GM19023 (cell line): ENCODE measurements around the gene TMEM100.

Source experiments
- ATAC-seq: cut with Tn5 transposase; IDR thresholded peaks from one replicate; pipeline ENCODE4 v1.9.1; 2021; ENCODE audit warnings: mild to moderate bottlenecking, moderate library complexity; ENCODE audit not compliant: unreplicated experiment

The TMEM100 gene

GRCh38 chr17:55722742-55723487 is at the start of gene TMEM100:
TMEM100 (minus strand) TSS chr17:55722864; CDS start chr17:55721070, 1,794 bp downstream.
- no peak for ATAC-seq

GRCh38 chr17:55772086-55772485 is 49.4 kb upstream of the TMEM100 start:
- ATAC-seq: no peak

GRCh38 chr17:55770196-55770870 is 47.7 kb upstream of the TMEM100 start:
- ATAC-seq: no peak

- no peak for ATAC-seq
Measured at GRCh38 chr17:55769625-55770000, 46.9 kb upstream of the TMEM100 start.

- no peak for ATAC-seq
Measured at GRCh38 chr17:55768936-55769624, 46.4 kb upstream of the TMEM100 start.

- no peak for ATAC-seq
Measured at GRCh38 chr17:55765472-55765871, 42.8 kb upstream of the TMEM100 start.

- ATAC-seq: no peak
Measured at GRCh38 chr17:55764610-55765009, 41.9 kb upstream of the TMEM100 start.

GRCh38 chr17:55763856-55764255 is 41.2 kb upstream of the TMEM100 start:
- no peak for ATAC-seq

- ATAC-seq: no peak
Measured at GRCh38 chr17:55762086-55762858, 39.6 kb upstream of the TMEM100 start.

- no peak for ATAC-seq
Measured at GRCh38 chr17:55760643-55761355, 38.1 kb upstream of the TMEM100 start.

- ATAC-seq: no peak
Measured at GRCh38 chr17:55758171-55758570, 35.5 kb upstream of the TMEM100 start.

- ATAC-seq: no peak
Measured at GRCh38 chr17:55757659-55758058, 35.0 kb upstream of the TMEM100 start.

- ATAC-seq: no peak
Measured at GRCh38 chr17:55756689-55757088, 34.0 kb upstream of the TMEM100 start.

- no peak for ATAC-seq
Measured at GRCh38 chr17:55751720-55752250, 29.1 kb upstream of the TMEM100 start.

- ATAC-seq: peak; percentile 99
Measured at GRCh38 chr17:55750750-55751657, 28.3 kb upstream of the TMEM100 start, which contains the start of gene PCTP. PCTP (plus strand) TSS chr17:55751051; CDS start chr17:55751104, 53 bp downstream.

- ATAC-seq: no peak
Measured at GRCh38 chr17:55749985-55750384, 27.3 kb upstream of the TMEM100 start.

GRCh38 chr17:55748841-55749240 is 26.2 kb upstream of the TMEM100 start:
- no peak for ATAC-seq

GRCh38 chr17:55747209-55747608 is 24.5 kb upstream of the TMEM100 start:
- no peak for ATAC-seq

GRCh38 chr17:55746466-55746865 is 23.8 kb upstream of the TMEM100 start:
- no peak for ATAC-seq
